ENCODE results near the gene LTA4H. TPM values are rescaled to one million over a fixed set of nuclear protein-coding genes. Genes with fewer than 3 reads are reported as not detected.
A peak's percentile ranks its signal among the peaks of the same experiment; 100 is the strongest.

The LTA4H gene
- total RNA-seq, 1 experiment from 2014 or later = 66.0 TPM

GRCh38 chr12:95960241-95960640 is 75.1 kb downstream of the LTA4H start:
- Mint-ChIP-seq H3K4me1 (ENCODE audit: insufficient read depth, unreplicated experiment) (no peaks in the 10 kb centered on the region), H3K4me3 (ENCODE audit: unreplicated experiment) (no peak overlapping the region), H3K27ac (ENCODE audit: low read depth, unreplicated experiment) (no peak overlapping the region), H3K9me3 (ENCODE audit: unreplicated experiment) (no peaks in the 10 kb centered on the region), H3K27me3 (ENCODE audit: insufficient read depth, unreplicated experiment) (no peaks in the 10 kb centered on the region), H3K36me3 (ENCODE audit: insufficient read depth, unreplicated experiment) (no peaks in the 10 kb centered on the region)
- TF ChIP-seq CTCF (IDR thresholded peaks at IDR 0.05; ENCODE audit: unreplicated experiment) = no peak
- POLR2A ChIA-PET = interaction anchor here (2.3 kb wide), 1 partner anchor 17 kb away, joined by 9 read pairs; the partner anchor contains the start of genes AMDHD1 and CCDC38
- no peak for DNase-seq (ENCODE audit: unreplicated experiment)
- intact Hi-C loops (cut with micrococcal nuclease) = no loop called here
- no TSS peak for BruUV-seq (replicated peaks)
- CTCF ChIA-PET = interaction anchor here (0.6 to 1.2 kb wide), 2 partner anchors 8 to 35 kb away, joined by 3 to 4 read pairs; no protein-coding TSS in a partner anchor

GRCh38 chr12:95959107-95959506 is 76.3 kb downstream of the LTA4H start:
- CTCF ChIA-PET = interaction anchor here (0.8 to 2.2 kb wide), 3 partner anchors 22 to 41 kb away, joined by 3 to 11 read pairs (median 5); no protein-coding TSS in a partner anchor
- no peak overlapping the region for H3K27ac Mint-ChIP-seq (ENCODE audit: low read depth, unreplicated experiment)
- H3K4me1 Mint-ChIP-seq (ENCODE audit: insufficient read depth, unreplicated experiment) = no peaks in the 10 kb centered on the region
- TF ChIP-seq CTCF (IDR thresholded peaks at IDR 0.05; ENCODE audit: unreplicated experiment) = peak; percentile 11
- H3K4me3 Mint-ChIP-seq (ENCODE audit: unreplicated experiment) = no peak overlapping the region
- POLR2A ChIA-PET = interaction anchor here (2.3 kb wide), 1 partner anchor 16 kb away, joined by 9 read pairs; the partner anchor contains the start of genes AMDHD1 and CCDC38
- no TSS peak for BruUV-seq (replicated peaks)
- peak; percentile 22 for DNase-seq (ENCODE audit: unreplicated experiment)
- no peaks in the 10 kb centered on the region for H3K36me3 Mint-ChIP-seq (ENCODE audit: insufficient read depth, unreplicated experiment)
- intact Hi-C loops (cut with micrococcal nuclease) = no loop called here
- H3K9me3 Mint-ChIP-seq (ENCODE audit: unreplicated experiment) = no peaks in the 10 kb centered on the region
- H3K27me3 Mint-ChIP-seq (ENCODE audit: insufficient read depth, unreplicated experiment) = no peaks in the 10 kb centered on the region

- ChIA-PET CTCF (interaction anchor here (0.6 to 2.3 kb wide), 3 partner anchors 39 to 60 kb away, joined by 3 to 12 read pairs (median 5); no protein-coding TSS in a partner anchor), POLR2A (interaction anchor here (6.0 kb wide), 1 partner anchor 14 kb away, joined by 40 read pairs; the partner anchor contains the start of genes AMDHD1 and CCDC38)
- intact Hi-C loops (cut with micrococcal nuclease) = no loop called here
- no peak overlapping the region for H3K4me3 Mint-ChIP-seq (ENCODE audit: unreplicated experiment)
- no peaks in the 10 kb centered on the region for H3K4me1 Mint-ChIP-seq (ENCODE audit: insufficient read depth, unreplicated experiment)
- no peak overlapping the region for H3K27ac Mint-ChIP-seq (ENCODE audit: low read depth, unreplicated experiment)
- no peaks in the 10 kb centered on the region for H3K36me3 Mint-ChIP-seq (ENCODE audit: insufficient read depth, unreplicated experiment)
- no peaks in the 10 kb centered on the region for H3K9me3 Mint-ChIP-seq (ENCODE audit: unreplicated experiment)
- no TSS peak for BruUV-seq (replicated peaks)
- DNase-seq (ENCODE audit: unreplicated experiment) = no peak
- H3K27me3 Mint-ChIP-seq (ENCODE audit: insufficient read depth, unreplicated experiment) = peaks cover 14% of the 10 kb centered on the region
- TF ChIP-seq CTCF (IDR thresholded peaks at IDR 0.05; ENCODE audit: unreplicated experiment) = no peak
Measured at GRCh38 chr12:95956557-95957145, 78.7 kb downstream of the LTA4H start.

- no peak overlapping the region for H3K27ac Mint-ChIP-seq (ENCODE audit: low read depth, unreplicated experiment)
- ChIA-PET POLR2A (interaction anchor here (6.0 kb wide), 1 partner anchor 13 kb away, joined by 40 read pairs; the partner anchor contains the start of genes AMDHD1 and CCDC38), CTCF (interaction anchor here (0.7 to 3.2 kb wide), 5 partner anchors 32 to 45 kb away, joined by 3 to 18 read pairs (median 3); no protein-coding TSS in a partner anchor)
- DNase-seq (ENCODE audit: unreplicated experiment) = no peak
- no peaks in the 10 kb centered on the region for H3K36me3 Mint-ChIP-seq (ENCODE audit: insufficient read depth, unreplicated experiment)
- BruUV-seq (replicated peaks) = no TSS peak
- no peaks in the 10 kb centered on the region for H3K4me1 Mint-ChIP-seq (ENCODE audit: insufficient read depth, unreplicated experiment)
- no peak for TF ChIP-seq CTCF (IDR thresholded peaks at IDR 0.05; ENCODE audit: unreplicated experiment)
- intact Hi-C loops (cut with micrococcal nuclease) = no loop called here
- peaks cover 24% of the 10 kb centered on the region for H3K27me3 Mint-ChIP-seq (ENCODE audit: insufficient read depth, unreplicated experiment)
- H3K4me3 Mint-ChIP-seq (ENCODE audit: unreplicated experiment) = no peak overlapping the region
- no peaks in the 10 kb centered on the region for H3K9me3 Mint-ChIP-seq (ENCODE audit: unreplicated experiment)
Measured at GRCh38 chr12:95955549-95956159, 79.7 kb downstream of the LTA4H start.
